NCI-H526 treated with DMSO at 0.1 percent for 48 hours (cell line): ENCODE measurements around the gene GAGE1.
"Not testable (repeated sequence)": the region's sequence is repeated elsewhere in the genome, so short reads cannot be mapped to it uniquely, and the experiment has no call there.

ENCODE experiments used
- DNase-seq: peaks from one replicate; lab custom pipeline; 2025; lab: John Stamatoyannopoulos, UW

The GAGE1 gene, protein sequence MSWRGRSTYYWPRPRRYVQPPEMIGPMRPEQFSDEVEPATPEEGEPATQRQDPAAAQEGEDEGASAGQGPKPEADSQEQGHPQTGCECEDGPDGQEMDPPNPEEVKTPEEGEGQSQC

DNA sequence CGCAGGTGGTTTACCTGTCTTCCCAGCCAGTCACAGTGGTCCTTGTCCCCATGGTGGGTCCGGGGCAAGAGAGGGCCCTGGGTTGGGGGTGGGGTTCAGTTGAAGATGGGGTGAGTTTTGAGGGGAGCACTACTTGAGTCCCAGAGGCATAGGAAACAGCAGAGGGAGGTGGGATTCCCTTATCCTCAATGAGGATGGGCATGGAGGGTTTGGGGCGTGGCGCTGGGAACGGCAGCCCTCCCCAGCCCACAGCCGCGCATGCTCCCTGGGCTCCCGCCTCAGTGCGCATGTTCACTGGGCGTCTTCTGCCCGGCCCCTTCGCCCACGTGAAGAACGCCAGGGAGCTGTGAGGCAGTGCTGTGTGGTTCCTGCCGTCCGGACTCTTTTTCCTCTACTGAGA is at the start of gene GAGE1:
Gene GAGE1 (plus strand): TSS at position 301 of the 400 bp plus-strand sequence. CDS start 1,155 bp downstream, outside the sequence.
- DNase-seq = not testable (repeated sequence)

DNA sequence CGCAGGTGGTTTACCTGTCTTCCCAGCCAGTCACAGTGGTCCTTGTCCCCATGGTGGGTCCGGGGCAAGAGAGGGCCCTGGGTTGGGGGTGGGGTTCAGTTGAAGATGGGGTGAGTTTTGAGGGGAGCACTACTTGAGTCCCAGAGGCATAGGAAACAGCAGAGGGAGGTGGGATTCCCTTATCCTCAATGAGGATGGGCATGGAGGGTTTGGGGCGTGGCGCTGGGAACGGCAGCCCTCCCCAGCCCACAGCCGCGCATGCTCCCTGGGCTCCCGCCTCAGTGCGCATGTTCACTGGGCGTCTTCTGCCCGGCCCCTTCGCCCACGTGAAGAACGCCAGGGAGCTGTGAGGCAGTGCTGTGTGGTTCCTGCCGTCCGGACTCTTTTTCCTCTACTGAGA is 47.8 kb upstream of the GAGE1 start, which contains the start of gene GAGE12E:
Gene GAGE12E (plus strand): TSS at position 301 of the 400 bp plus-strand sequence. CDS start 1,155 bp downstream, outside the sequence.
- not testable (repeated sequence) for DNase-seq

DNA sequence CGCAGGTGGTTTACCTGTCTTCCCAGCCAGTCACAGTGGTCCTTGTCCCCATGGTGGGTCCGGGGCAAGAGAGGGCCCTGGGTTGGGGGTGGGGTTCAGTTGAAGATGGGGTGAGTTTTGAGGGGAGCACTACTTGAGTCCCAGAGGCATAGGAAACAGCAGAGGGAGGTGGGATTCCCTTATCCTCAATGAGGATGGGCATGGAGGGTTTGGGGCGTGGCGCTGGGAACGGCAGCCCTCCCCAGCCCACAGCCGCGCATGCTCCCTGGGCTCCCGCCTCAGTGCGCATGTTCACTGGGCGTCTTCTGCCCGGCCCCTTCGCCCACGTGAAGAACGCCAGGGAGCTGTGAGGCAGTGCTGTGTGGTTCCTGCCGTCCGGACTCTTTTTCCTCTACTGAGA is 38.3 kb upstream of the GAGE1 start, which contains the start of gene GAGE12F:
Gene GAGE12F (plus strand): TSS at position 301 of the 400 bp plus-strand sequence. CDS start 1,155 bp downstream, outside the sequence.
- not testable (repeated sequence) for DNase-seq

DNA sequence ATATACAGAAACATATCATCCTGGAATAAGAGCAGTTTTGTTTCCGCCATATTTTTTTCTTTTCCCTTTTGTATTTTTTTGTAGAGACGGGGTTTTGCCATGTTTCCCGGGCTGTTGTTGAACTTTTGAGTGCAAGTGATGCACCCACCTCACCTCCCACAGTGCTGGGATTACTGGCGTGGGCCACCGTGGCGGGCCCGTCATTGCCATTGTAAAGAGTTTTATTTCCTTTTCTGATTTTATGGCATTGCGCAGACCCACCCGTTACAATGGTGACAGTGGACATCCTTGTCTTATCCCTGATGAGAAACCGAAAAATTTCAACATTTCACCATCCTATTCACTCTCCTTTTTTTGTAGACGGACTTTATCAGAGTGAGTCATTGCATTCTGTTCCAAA is 30.1 kb upstream of the GAGE1 start:
- DNase-seq = not testable (repeated sequence)

DNA sequence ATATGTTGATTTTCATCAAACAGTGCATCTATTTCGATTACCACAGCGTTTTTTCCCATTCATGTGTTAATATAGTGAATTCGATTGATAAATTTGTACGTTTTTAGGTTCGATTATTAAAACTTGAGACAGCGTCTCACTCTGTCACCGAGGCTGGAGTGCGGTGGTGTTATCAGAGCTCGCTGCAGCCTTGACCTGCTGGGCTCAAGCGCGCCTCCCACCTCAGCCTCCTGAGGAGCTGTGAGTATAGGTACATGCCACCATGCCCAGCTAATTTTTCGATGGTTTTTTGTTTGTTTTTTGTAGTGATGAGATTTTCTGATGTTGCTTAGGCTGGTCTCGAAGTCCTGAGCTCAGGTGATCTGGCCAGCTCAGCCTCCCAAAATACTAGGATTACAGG is 29.7 kb upstream of the GAGE1 start:
- DNase-seq = not testable (repeated sequence)

DNA sequence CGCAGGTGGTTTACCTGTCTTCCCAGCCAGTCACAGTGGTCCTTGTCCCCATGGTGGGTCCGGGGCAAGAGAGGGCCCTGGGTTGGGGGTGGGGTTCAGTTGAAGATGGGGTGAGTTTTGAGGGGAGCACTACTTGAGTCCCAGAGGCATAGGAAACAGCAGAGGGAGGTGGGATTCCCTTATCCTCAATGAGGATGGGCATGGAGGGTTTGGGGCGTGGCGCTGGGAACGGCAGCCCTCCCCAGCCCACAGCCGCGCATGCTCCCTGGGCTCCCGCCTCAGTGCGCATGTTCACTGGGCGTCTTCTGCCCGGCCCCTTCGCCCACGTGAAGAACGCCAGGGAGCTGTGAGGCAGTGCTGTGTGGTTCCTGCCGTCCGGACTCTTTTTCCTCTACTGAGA is 28.7 kb upstream of the GAGE1 start, which contains the start of gene GAGE12G:
Gene GAGE12G (plus strand): TSS at position 301 of the 400 bp plus-strand sequence. CDS start 1,155 bp downstream, outside the sequence.
- DNase-seq = not testable (repeated sequence)

DNA sequence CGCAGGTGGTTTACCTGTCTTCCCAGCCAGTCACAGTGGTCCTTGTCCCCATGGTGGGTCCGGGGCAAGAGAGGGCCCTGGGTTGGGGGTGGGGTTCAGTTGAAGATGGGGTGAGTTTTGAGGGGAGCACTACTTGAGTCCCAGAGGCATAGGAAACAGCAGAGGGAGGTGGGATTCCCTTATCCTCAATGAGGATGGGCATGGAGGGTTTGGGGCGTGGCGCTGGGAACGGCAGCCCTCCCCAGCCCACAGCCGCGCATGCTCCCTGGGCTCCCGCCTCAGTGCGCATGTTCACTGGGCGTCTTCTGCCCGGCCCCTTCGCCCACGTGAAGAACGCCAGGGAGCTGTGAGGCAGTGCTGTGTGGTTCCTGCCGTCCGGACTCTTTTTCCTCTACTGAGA is 19.2 kb upstream of the GAGE1 start, which contains the start of gene GAGE12H:
Gene GAGE12H (plus strand): TSS at position 301 of the 400 bp plus-strand sequence. CDS start 1,155 bp downstream, outside the sequence.
- not testable (repeated sequence) for DNase-seq

DNA sequence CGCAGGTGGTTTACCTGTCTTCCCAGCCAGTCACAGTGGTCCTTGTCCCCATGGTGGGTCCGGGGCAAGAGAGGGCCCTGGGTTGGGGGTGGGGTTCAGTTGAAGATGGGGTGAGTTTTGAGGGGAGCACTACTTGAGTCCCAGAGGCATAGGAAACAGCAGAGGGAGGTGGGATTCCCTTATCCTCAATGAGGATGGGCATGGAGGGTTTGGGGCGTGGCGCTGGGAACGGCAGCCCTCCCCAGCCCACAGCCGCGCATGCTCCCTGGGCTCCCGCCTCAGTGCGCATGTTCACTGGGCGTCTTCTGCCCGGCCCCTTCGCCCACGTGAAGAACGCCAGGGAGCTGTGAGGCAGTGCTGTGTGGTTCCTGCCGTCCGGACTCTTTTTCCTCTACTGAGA is 9.6 kb upstream of the GAGE1 start, which contains the start of gene GAGE2A:
Gene GAGE2A (plus strand): TSS at position 301 of the 400 bp plus-strand sequence. CDS start 1,155 bp downstream, outside the sequence.
- not testable (repeated sequence) for DNase-seq

DNA sequence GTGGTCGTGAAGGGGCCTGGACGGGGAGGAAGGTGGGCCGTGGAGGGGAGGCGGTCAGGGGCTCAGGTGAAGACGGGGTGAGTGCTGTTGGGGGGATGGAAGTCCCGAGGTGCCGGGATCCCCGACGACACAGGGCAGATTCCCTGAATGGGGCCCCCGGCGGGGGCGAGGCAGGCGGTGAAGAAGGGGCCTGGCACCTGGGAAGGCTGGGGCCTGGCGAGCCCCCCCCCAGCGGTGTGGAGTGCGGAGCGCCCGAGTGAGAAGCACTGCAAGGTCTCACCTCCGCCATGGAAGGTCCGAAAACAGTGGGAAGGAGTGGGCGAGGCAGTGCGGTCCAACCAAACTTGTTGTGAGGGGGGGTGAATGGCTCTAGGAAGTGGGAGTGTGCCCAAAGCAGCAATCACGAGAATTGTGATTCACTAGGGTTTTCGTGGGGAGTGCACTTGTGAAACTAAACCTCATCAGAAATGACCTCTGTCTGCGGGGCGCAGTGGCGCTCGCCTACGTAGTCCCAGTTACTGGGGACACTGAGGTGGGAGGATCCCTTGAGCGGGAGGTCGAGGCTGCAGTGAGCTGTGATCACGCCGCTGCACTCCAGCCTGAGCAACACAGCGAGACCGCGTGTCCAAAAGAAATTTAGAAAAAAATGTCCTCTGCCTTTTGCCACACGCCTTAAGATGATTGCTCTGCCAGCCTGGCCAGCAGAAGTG is 8.9 kb upstream of the GAGE1 start:
- DNase-seq = not testable (repeated sequence)

DNA sequence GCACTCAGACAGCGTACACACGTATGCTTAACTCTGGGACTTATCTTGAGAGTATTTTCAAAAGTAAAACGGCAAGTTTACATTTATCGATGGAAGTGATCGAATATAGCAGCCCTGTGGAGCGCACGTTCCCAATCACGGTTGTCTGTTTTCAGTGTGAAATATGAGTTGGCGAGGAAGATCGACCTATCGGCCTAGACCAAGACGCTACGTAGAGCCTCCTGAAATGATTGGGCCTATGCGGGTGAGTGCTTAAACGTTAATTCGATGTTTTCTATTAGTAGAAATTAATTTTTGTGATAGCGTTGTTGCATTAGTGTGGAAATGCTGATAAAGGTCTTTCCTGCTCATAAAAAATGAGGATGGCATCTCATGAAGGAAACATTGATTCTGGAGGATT is 8.3 kb upstream of the GAGE1 start:
- not testable (repeated sequence) for DNase-seq

DNA sequence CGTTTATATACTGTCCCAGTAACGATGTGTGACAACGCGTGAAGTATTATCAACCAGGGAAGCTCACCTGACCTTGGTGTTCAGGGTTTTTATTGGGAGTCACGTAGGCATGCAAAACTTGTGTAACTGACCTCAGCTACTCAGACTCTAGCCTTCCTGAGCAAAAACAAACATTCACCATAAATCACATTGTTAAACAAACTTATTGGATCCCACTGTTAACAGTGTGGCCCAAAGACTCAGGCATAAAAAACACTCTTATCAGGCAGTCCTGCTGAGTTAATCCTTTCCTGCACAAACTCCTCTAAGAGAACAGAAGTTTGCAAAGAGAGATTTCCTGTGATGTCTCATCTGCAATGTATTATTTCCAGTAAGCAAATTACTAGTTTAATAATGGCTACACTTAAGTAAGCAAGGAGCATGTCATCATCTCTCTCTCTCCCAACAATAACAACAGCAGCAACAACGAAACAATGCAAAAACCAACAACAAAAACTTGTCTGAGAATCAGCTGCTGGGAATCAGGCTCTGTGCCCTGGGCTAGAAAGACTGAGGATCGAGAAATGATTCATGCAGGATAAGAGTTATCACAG is 12.0 kb downstream of the GAGE1 start:
- DNase-seq = no peak

DNA sequence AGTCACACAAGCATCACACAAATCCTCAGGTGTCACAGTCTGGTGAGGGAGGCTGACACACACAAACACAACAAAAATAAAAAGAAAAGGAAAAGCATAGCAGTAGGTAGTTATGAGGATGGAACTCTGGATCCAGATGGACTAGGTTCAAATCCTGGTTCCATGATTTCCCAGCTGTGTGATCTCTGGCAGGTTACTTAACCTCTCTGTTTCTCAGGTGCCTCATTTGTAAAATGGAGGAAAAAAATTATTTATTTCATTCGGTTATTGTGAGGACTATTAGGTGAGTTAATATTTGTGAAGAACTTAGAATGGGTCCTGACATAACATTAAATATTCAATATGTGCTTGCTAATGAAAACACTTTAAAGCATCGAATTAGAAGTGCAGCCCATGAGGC is 19.8 kb downstream of the GAGE1 start:
- DNase-seq = no peak

DNA sequence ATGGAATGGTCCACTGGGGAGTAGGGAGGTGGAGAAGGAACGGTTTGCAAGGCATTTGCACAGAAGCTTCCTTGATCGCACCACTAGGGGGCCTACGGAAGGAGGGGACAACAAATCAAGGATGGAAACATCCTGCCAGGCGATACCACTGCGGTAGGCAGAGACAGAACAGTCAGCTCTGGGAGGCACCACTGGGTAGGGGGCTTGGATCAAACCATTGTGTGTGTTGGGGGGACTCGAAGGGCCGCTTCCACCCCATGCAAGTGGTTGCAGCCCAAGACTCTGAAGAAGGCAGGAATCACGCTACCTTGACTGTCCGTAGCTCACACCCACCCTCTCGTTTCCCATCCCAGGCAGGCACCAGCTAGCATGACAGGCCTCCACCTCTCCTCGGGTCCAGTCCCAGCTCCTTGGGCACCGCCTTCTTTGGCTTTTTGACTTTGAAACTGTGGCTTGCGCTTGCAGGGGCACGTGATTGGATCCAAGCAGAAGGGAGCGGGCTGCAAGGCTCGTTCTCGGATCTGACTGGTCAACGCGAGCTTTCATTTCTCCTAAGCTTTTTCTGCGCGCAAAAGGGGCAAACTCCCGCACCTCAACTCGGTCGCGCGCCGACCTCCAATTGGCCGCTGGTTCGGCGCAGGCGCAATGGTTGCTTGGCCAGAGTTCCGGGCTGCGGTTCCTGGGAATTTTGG is 28.4 kb downstream of the GAGE1 start:
- no peak for DNase-seq

DNA sequence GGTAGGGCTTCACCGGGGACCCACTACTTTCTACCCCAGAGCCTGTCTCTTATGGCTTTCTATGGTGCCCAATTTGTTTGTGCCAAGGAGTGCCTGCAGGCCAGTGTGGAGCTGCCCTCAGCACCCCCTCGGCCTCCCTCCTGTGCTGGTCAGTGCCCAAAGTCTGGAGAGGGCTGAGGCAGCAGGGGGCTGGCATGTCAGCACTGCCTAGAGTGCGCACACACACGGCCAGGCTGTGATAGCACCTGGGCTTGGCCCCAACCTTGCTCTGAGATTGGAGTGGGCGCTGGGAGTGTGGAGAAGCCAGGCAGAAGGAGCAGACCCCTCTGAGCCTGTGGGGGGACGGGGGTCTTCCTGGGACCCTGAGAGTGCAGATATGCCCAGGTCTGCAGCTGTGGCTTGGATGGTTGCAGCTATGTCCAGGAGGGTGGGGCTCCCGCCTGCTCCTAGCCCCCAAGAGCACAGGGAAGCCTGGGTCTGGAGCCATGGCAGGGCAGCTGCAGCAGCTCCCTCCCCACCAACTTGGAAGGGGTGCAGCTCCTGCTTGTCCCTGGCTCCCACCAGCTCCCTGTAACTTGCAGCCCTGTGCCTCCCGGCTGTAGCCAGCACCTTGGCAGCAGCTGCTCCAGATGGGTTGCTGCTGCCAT is 46.3 kb downstream of the GAGE1 start:
- DNase-seq = no peak

DNA sequence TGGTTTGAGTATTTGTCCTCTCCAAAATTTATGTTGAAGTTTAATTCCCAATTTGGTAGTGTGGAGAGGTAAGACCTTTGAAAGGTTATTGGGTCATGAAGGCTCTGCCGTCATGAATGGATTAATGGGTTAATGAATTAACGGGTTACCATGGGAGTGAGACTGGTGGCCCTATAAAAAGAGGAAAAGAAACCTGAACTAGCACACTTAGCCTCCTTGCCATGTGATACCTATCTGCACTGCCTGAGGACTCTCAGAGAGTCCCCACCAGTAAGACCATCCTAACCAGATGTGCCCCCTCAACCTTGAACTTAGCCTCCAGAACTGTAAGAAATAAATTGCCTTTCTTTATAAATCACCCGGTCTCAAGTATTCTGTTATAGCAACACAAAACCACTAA is 57.7 kb downstream of the GAGE1 start:
- DNase-seq = no peak
